OCI-LY1 (cell line): ENCODE data around the gene KPNA1.

Experiments
- CTCF ChIP-seq: fragments of 200-600 bp; sonication (generic), shearing (Covaris generic); IDR thresholded peaks from 2 replicates; pipeline ENCODE4 v1.5.1; 2017; ENCODE audit warnings: mild to moderate bottlenecking, antibody characterized with exemption, low read length, moderate library complexity, mixed read lengths
- EZH2 ChIP-seq: fragments of 200-600 bp; sonication (generic), shearing (Covaris generic); IDR thresholded peaks from 2 replicates; pipeline ENCODE4 v1.8.0; 2017; ENCODE audit warnings: borderline replicate concordance, mixed run types, mild to moderate bottlenecking, antibody characterized with exemption, low read length, moderate library complexity, mixed read lengths

- TF ChIP-seq CTCF (no peak), EZH2 (no peak)
Observed at GRCh38 chr3:122416966-122417365, 97.8 kb downstream of the KPNA1 start.
